Osteoblast (primary cell): ENCODE results near the gene RADIL. TPM values are rescaled to one million over a fixed set of nuclear protein-coding genes. Genes with fewer than 3 reads are reported as not detected.

Experiments
- DNase-seq: peaks from one replicate; pipeline ENCODE4 v3.0.0; 2011; ENCODE audit warnings: low spot score, mixed read lengths; ENCODE audit not compliant: insufficient read length; ENCODE audit errors: missing footprints
- H2AFZ ChIP-seq: 2 replicates; pipeline ENCODE4 v1.6.0; 2011; ENCODE audit warnings: mild to moderate bottlenecking, low read length
- H3K27ac ChIP-seq: 2 replicates; pipeline ENCODE4 v1.5.1; 2011; ENCODE audit warnings: mild to moderate bottlenecking, low read depth, low read length, moderate library complexity
- H3K27me3 ChIP-seq: 2 replicates; pipeline ENCODE4 v1.6.0; 2012; ENCODE audit warnings: mild to moderate bottlenecking, control low read depth, inconsistent platforms, low read length, moderate library complexity; ENCODE audit not compliant: insufficient read depth
- H3K36me3 ChIP-seq: 2 replicates; pipeline ENCODE4 v1.5.1; 2011; ENCODE audit warnings: mild to moderate bottlenecking, low read length, control low read depth, moderate library complexity; ENCODE audit not compliant: insufficient read depth
- H3K4me1 ChIP-seq: 2 replicates; pipeline ENCODE4 v1.5.1; 2011; ENCODE audit warnings: mild to moderate bottlenecking, low read length, control low read depth, moderate library complexity; ENCODE audit not compliant: insufficient read depth
- H3K4me2 ChIP-seq: 2 replicates; pipeline ENCODE4 v1.6.0; 2011; ENCODE audit warnings: mild to moderate bottlenecking, low read length; ENCODE audit not compliant: insufficient read depth
- H3K4me3 ChIP-seq: fragments of 200-600 bp; sonication (generic); 3 replicates; pipeline ENCODE4 v1.5.1; 2012; ENCODE audit warnings: mild to moderate bottlenecking, low read length, inconsistent platforms; ENCODE audit not compliant: insufficient read depth
- H3K79me2 ChIP-seq: 2 replicates; pipeline ENCODE4 v1.6.0; 2012; ENCODE audit warnings: mild to moderate bottlenecking, low read length, control low read depth, inconsistent platforms; ENCODE audit not compliant: insufficient read depth
- H3K9me3 ChIP-seq: 2 replicates; pipeline ENCODE4 v1.5.1; 2011; ENCODE audit warnings: low read depth, low read length, control low read depth
- H4K20me1 ChIP-seq: 2 replicates; pipeline ENCODE4 v1.6.0; 2012; ENCODE audit warnings: mild to moderate bottlenecking, low read length, control low read depth; ENCODE audit not compliant: insufficient read depth
- total RNA-seq: library from RNA; depleted of rRNA; stranded (reverse); fragments of >200 nt; gene quantifications from 2 replicates; pipeline ENCODE4 v1.2.3, GENCODE V29; 2012
- TF ChIP-seq, protein P1 (sequence below): IDR thresholded peaks from 2 replicates; pipeline ENCODE4 v1.5.1; 2011; ENCODE audit warnings: mild to moderate bottlenecking, low read depth, low read length, moderate library complexity; ENCODE audit errors: extremely low read depth

RADIL gene
- total RNA-seq, 1 donor: 1.1 TPM

DNA sequence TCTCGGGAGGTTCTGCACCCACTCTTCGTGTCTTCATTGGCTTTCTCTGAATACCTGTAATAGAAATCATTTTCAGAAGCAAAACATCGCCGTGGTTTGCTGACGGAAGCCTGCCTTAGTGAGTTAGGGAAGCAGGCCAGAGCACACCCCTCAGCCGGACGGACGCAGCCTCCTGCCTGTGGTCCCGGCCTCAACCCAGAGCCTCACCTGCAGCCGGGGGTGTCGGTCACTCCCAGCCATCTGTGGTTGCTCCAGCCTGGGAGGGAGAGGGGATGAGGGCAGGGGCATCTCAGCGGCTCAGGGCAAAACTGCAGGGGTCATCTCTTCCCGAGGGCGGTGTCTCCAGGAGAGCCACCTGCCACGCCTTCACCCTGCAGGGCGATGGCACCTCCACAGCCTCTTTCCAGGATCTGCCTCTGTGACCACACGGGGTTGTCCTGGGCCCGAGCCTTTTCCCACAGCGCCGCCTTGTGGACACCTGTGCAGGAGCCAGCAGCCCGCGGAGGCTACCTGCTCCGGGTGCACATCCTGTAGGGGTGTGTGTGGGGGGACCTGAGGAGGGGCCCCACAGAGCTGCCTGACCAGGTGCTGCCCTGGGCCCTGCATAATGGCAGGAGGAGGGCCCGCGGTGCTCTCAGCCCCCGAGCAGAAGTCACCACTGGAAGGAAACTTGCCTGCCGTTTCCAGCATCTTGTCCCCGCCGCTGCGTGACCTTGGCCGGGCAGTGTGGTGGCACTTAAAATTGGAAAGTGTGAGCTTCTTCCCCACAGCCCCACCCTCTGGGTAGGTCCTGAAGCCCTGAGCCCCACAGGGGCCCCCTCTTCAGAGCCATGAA, 129.7 kb downstream of the RADIL start:
- Histone ChIP-seq H3K4me3 (no peak overlapping the region), H3K4me2 (no peak overlapping the region), H3K36me3 (peaks cover 40% of the 10 kb centered on the region), H4K20me1 (peaks cover 22% of the 10 kb centered on the region), H3K4me1 (no peaks in the 10 kb centered on the region), H3K9me3 (no peaks in the 10 kb centered on the region), H2AFZ (no peak overlapping the region), H3K27ac (no peak overlapping the region), H3K27me3 (no peaks in the 10 kb centered on the region), H3K79me2 (peaks cover 46% of the 10 kb centered on the region)
- TF ChIP-seq, protein P1, sequence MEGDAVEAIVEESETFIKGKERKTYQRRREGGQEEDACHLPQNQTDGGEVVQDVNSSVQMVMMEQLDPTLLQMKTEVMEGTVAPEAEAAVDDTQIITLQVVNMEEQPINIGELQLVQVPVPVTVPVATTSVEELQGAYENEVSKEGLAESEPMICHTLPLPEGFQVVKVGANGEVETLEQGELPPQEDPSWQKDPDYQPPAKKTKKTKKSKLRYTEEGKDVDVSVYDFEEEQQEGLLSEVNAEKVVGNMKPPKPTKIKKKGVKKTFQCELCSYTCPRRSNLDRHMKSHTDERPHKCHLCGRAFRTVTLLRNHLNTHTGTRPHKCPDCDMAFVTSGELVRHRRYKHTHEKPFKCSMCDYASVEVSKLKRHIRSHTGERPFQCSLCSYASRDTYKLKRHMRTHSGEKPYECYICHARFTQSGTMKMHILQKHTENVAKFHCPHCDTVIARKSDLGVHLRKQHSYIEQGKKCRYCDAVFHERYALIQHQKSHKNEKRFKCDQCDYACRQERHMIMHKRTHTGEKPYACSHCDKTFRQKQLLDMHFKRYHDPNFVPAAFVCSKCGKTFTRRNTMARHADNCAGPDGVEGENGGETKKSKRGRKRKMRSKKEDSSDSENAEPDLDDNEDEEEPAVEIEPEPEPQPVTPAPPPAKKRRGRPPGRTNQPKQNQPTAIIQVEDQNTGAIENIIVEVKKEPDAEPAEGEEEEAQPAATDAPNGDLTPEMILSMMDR: peak; percentile 76
- peak; percentile 94 for DNase-seq

DNA sequence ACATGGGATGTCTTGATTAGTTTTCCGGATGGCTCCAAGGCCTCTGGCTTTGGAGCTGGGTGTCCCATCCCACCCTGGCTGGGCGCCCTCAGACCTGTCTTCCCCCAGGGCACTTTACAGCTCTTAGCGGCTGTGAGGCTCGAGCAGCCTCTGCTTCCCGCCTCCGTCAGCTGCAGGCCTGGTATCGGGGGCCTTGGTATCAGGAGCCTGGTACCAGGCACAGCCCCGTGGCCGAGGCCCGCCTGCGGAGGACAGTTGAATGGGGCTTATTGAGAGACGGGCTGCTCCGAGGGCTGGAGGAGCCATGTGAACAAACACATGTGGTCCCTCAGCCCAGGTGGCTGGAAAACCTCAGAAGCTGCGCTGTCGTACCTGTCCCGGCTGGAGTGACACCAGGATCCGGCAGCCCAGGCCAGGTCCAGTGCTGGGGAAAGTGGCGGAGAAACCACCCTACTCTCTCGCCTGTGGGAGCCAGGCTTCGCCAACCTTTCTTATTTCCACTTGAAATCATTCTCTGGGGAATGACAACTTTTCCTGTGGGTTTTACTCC, 132.0 kb downstream of the RADIL start:
- peaks cover 36% of the 10 kb centered on the region for H3K36me3 ChIP-seq
- DNase-seq: no peak
- H3K9me3 ChIP-seq: no peaks in the 10 kb centered on the region
- H3K4me3 ChIP-seq: no peak overlapping the region
- peaks cover 68% of the 10 kb centered on the region for H3K79me2 ChIP-seq
- H4K20me1 ChIP-seq: peaks cover 22% of the 10 kb centered on the region
- no peak overlapping the region for H3K27ac ChIP-seq
- TF ChIP-seq, protein P1: no peak
- H3K4me1 ChIP-seq: peaks cover 2% of the 10 kb centered on the region
- H3K27me3 ChIP-seq: no peaks in the 10 kb centered on the region
- H3K4me2 ChIP-seq: no peak overlapping the region
- no peak overlapping the region for H2AFZ ChIP-seq

DNA sequence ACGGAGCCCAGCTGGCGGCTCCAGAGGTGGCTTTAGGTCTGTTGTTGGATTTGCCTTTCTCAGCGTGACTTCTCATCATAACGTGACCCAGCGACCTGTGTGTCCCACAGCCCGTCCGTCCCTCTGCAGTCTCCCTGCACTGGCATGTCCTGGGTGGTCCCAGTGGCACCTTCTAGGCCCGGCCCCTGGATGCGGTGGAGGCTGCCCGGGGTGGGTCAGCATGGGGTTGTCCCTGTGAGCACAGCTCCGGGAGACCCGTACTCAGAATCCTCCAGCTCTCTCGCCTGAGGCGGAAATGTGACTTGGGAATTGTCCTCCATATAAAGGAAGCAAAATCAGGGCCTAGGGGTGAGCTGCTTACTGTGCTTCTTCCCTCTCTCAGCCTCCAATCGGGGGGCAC, 133.7 kb downstream of the RADIL start:
- H3K9me3 ChIP-seq: no peaks in the 10 kb centered on the region
- peaks cover 22% of the 10 kb centered on the region for H4K20me1 ChIP-seq
- H3K4me1 ChIP-seq: peaks cover 6% of the 10 kb centered on the region
- H3K4me3 ChIP-seq: no peak overlapping the region
- no peak overlapping the region for H3K27ac ChIP-seq
- peaks cover 68% of the 10 kb centered on the region for H3K79me2 ChIP-seq
- no peak overlapping the region for H3K4me2 ChIP-seq
- TF ChIP-seq, protein P1: no peak
- no peak overlapping the region for H2AFZ ChIP-seq
- no peak for DNase-seq
- no peaks in the 10 kb centered on the region for H3K27me3 ChIP-seq
- H3K36me3 ChIP-seq: peaks cover 31% of the 10 kb centered on the region

DNA sequence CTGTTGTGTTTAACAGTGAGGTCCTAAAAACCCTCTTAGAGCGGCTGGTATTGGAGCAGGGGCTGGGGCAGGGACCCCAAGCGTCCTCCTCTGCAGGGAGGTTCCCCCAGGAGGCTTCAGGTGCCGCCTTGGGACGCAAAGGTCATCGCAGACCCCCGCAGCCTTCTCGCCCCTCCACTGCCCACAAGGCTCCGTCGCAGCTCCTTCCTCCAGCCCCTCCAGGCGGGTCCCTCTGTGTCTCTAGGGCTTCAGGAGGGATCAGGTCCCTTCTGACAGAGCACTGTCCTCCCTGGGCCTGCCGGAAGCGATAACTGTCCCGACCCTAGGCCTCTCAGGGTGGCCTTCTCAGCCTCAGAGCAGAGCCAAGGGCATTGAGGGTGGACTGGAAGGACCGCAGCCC, 134.2 kb downstream of the RADIL start:
- peaks cover 27% of the 10 kb centered on the region for H3K36me3 ChIP-seq

More for the DNA sequence above, 134.2 kb downstream of the RADIL start:
- Histone ChIP-seq H3K4me1 (peaks cover 10% of the 10 kb centered on the region), H3K27ac (no peak overlapping the region), H3K9me3 (no peaks in the 10 kb centered on the region), H3K4me3 (no peak overlapping the region), H3K27me3 (no peaks in the 10 kb centered on the region), H4K20me1 (peaks cover 22% of the 10 kb centered on the region), H3K79me2 (peaks cover 68% of the 10 kb centered on the region), H3K4me2 (no peak overlapping the region), H2AFZ (no peak overlapping the region)
- TF ChIP-seq, protein P1: no peak
- no peak for DNase-seq
